Neural cell (in vitro differentiated cells): ENCODE measurements around the gene SH3RF2. TPM values are rescaled to one million over a fixed set of nuclear protein-coding genes. Genes with fewer than 3 reads are reported as not detected.

Source experiments
- H2AFZ ChIP-seq: fragments of 200-600, 300-800 bp; sonication (generic), shearing (Covaris generic); 2 replicates; pipeline ENCODE4 v1.6.0; 2014; ENCODE audit warnings: low read depth, mild to moderate bottlenecking, antibody characterized with exemption, low read length, moderate library complexity
- H3F3A ChIP-seq: fragments of 200-600 bp; shearing (Covaris generic); 2 replicates; pipeline ENCODE4 v1.6.1; 2016; ENCODE audit warnings: mild to moderate bottlenecking, moderate library complexity, mixed read lengths, antibody characterized with exemption, low read length; ENCODE audit not compliant: insufficient read depth, poor library complexity, severe bottlenecking
- H3K27ac ChIP-seq: fragments of 200-600, 300-800 bp; sonication (generic), shearing (Covaris generic); 2 replicates; pipeline ENCODE4 v1.5.1; 2014; ENCODE audit warnings: mild to moderate bottlenecking, low read length, moderate library complexity
- H3K27me3 ChIP-seq: fragments of 300-800, 200-600 bp; sonication (generic), shearing (Covaris generic); 2 replicates; pipeline ENCODE4 v1.6.0; 2014; ENCODE audit warnings: mild to moderate bottlenecking, low read depth, low read length, moderate library complexity; ENCODE audit not compliant: insufficient read depth
- H3K36me3 ChIP-seq: fragments of 300-800, 200-600 bp; sonication (generic), shearing (Covaris generic); 2 replicates; pipeline ENCODE4 v1.5.1; 2014; ENCODE audit warnings: mild to moderate bottlenecking, antibody characterized with exemption, low read length, moderate library complexity; ENCODE audit not compliant: insufficient read depth
- H3K4me2 ChIP-seq: fragments of 300-800, 200-600 bp; sonication (generic), shearing (Covaris generic); 2 replicates; pipeline ENCODE4 v1.6.0; 2014; ENCODE audit warnings: mild to moderate bottlenecking, low read length
- H3K4me3 ChIP-seq: fragments of 300-800, 200-600 bp; sonication (generic), shearing (Covaris generic); 2 replicates; pipeline ENCODE4 v1.5.1; 2014; ENCODE audit warnings: mild to moderate bottlenecking, low read length, moderate library complexity
- H3K79me2 ChIP-seq: fragments of 200-600 bp; shearing (Covaris generic); replicated peaks from 2 replicates; pipeline ENCODE4 v1.6.0; 2014; ENCODE audit warnings: mild to moderate bottlenecking, low read length, moderate library complexity; ENCODE audit not compliant: insufficient read depth
- H3K9ac ChIP-seq: fragments of 300-800, 200-600 bp; sonication (generic), shearing (Covaris generic); 2 replicates; pipeline ENCODE4 v1.6.1; 2016; ENCODE audit warnings: mild to moderate bottlenecking, low read length, mixed read lengths
- H3K9me2 ChIP-seq: fragments of 200-600 bp; shearing (Covaris generic); 2 replicates; pipeline ENCODE4 v1.6.1; 2016; ENCODE audit warnings: mild to moderate bottlenecking, low read length, mixed read lengths; ENCODE audit not compliant: insufficient read depth
- H3K9me3 ChIP-seq: fragments of 200-600, 300-800 bp; sonication (generic), shearing (Covaris generic); 2 replicates; pipeline ENCODE4 v1.6.1; 2016; ENCODE audit warnings: mild to moderate bottlenecking, mixed run types, low read length, moderate library complexity, mixed read lengths
- H4K20me1 ChIP-seq: fragments of 200-600 bp; shearing (Covaris generic); 2 replicates; pipeline ENCODE4 v1.6.1; 2016; ENCODE audit warnings: mild to moderate bottlenecking, mixed run types; ENCODE audit not compliant: insufficient read depth
- EP300 ChIP-seq: fragments of 450-650 bp; conservative IDR thresholded peaks from 2 replicates; pipeline ENCODE4 v1.6.1; 2014; ENCODE audit warnings: antibody characterized with exemption, mild to moderate bottlenecking, moderate library complexity; ENCODE audit not compliant: poor library complexity, severe bottlenecking
- EZH2 ChIP-seq: fragments of 200-600, 300-800 bp; shearing (Covaris generic), sonication (generic); IDR thresholded peaks from 2 replicates; pipeline ENCODE4 v1.6.1; 2014; ENCODE audit warnings: antibody characterized with exemption, low read length, borderline replicate concordance, mild to moderate bottlenecking; ENCODE audit not compliant: insufficient read depth, poor library complexity, severe bottlenecking
- MXI1 ChIP-seq: fragments of 450-650 bp; conservative IDR thresholded peaks from 2 replicates; pipeline ENCODE4 v1.6.1; 2014; ENCODE audit warnings: antibody characterized with exemption, mild to moderate bottlenecking; ENCODE audit not compliant: poor library complexity, severe bottlenecking
- POLR2AphosphoS5 ChIP-seq: IDR thresholded peaks from 2 replicates; pipeline ENCODE4 v1.6.1; 2012
- RAD21 ChIP-seq: fragments of 450-650 bp; conservative IDR thresholded peaks from 2 replicates; pipeline ENCODE4 v1.6.1; 2014; ENCODE audit warnings: antibody characterized with exemption, mild to moderate bottlenecking, moderate library complexity
- SMC3 ChIP-seq: fragments of 450-650 bp; conservative IDR thresholded peaks from 2 replicates; pipeline ENCODE4 v1.6.1; 2014; ENCODE audit warnings: antibody characterized with exemption, mild to moderate bottlenecking, moderate library complexity; ENCODE audit not compliant: poor library complexity
- TAF1 ChIP-seq: IDR thresholded peaks from 2 replicates; pipeline ENCODE4 v1.6.1; 2012; ENCODE audit warnings: low read depth
- polyA plus RNA-seq: library from polyadenylated mRNA; depleted of rRNA; stranded (reverse); fragments of >200 nt; gene quantifications from 2 replicates; pipeline ENCODE4 v1.2.3, GENCODE V29; 2014
- TF ChIP-seq, protein P1 (sequence below): IDR thresholded peaks from 2 replicates; pipeline ENCODE4 v1.6.1; 2012; ENCODE audit warnings: borderline replicate concordance
- TF ChIP-seq, protein P2 (sequence below): fragments of 450-650 bp; IDR thresholded peaks from 2 replicates; pipeline ENCODE4 v1.5.1; 2014; ENCODE audit warnings: antibody characterized with exemption, mild to moderate bottlenecking, moderate library complexity; ENCODE audit not compliant: poor library complexity, severe bottlenecking

The SH3RF2 gene
- polyA plus RNA-seq, 1 donor from 2014 or later, result not detected

DNA sequence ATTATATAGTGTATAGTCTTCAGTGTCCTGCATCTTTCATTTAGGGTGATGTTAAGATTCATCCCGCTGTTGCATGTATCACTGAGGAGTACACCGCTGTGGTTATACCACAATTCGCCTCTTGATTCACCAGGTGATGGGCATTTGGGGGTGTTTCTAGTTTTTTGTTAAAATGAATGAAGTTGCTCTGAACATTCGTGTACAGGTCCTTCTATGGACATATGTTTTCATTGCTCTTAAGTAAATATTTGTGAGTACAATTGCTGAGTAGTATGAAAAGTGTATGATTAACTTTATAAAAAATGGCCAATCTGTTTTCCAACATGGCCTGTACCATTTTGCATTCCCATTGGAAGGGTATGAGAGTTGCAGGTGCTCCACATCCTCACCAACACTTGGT lies 107.3 kb downstream of the SH3RF2 start:
- Histone ChIP-seq H3K36me3 (no peaks in the 10 kb centered on the region), H3K9ac (no peak overlapping the region), H2AFZ (no peak overlapping the region), H4K20me1 (no peaks in the 10 kb centered on the region), H3K4me3 (no peak overlapping the region), H3K79me2 (no peaks in the 10 kb centered on the region), H3F3A (no peaks in the 10 kb centered on the region), H3K27ac (no peak overlapping the region), H3K9me2 (no peaks in the 10 kb centered on the region), H3K9me3 (no peaks in the 10 kb centered on the region), H3K4me2 (no peak overlapping the region), H3K27me3 (no peaks in the 10 kb centered on the region)
- TF ChIP-seq MXI1, result no peak
- TF ChIP-seq, protein P1, sequence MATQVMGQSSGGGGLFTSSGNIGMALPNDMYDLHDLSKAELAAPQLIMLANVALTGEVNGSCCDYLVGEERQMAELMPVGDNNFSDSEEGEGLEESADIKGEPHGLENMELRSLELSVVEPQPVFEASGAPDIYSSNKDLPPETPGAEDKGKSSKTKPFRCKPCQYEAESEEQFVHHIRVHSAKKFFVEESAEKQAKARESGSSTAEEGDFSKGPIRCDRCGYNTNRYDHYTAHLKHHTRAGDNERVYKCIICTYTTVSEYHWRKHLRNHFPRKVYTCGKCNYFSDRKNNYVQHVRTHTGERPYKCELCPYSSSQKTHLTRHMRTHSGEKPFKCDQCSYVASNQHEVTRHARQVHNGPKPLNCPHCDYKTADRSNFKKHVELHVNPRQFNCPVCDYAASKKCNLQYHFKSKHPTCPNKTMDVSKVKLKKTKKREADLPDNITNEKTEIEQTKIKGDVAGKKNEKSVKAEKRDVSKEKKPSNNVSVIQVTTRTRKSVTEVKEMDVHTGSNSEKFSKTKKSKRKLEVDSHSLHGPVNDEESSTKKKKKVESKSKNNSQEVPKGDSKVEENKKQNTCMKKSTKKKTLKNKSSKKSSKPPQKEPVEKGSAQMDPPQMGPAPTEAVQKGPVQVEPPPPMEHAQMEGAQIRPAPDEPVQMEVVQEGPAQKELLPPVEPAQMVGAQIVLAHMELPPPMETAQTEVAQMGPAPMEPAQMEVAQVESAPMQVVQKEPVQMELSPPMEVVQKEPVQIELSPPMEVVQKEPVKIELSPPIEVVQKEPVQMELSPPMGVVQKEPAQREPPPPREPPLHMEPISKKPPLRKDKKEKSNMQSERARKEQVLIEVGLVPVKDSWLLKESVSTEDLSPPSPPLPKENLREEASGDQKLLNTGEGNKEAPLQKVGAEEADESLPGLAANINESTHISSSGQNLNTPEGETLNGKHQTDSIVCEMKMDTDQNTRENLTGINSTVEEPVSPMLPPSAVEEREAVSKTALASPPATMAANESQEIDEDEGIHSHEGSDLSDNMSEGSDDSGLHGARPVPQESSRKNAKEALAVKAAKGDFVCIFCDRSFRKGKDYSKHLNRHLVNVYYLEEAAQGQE, result no peak
- TF ChIP-seq, protein P2, sequence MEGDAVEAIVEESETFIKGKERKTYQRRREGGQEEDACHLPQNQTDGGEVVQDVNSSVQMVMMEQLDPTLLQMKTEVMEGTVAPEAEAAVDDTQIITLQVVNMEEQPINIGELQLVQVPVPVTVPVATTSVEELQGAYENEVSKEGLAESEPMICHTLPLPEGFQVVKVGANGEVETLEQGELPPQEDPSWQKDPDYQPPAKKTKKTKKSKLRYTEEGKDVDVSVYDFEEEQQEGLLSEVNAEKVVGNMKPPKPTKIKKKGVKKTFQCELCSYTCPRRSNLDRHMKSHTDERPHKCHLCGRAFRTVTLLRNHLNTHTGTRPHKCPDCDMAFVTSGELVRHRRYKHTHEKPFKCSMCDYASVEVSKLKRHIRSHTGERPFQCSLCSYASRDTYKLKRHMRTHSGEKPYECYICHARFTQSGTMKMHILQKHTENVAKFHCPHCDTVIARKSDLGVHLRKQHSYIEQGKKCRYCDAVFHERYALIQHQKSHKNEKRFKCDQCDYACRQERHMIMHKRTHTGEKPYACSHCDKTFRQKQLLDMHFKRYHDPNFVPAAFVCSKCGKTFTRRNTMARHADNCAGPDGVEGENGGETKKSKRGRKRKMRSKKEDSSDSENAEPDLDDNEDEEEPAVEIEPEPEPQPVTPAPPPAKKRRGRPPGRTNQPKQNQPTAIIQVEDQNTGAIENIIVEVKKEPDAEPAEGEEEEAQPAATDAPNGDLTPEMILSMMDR, result no peak
- no peak for TF ChIP-seq SMC3
- TF ChIP-seq RAD21, result no peak
- no peak for TF ChIP-seq POLR2AphosphoS5
- no peak for TF ChIP-seq EP300
- no peak for TF ChIP-seq EZH2
- TF ChIP-seq TAF1, result no peak

DNA sequence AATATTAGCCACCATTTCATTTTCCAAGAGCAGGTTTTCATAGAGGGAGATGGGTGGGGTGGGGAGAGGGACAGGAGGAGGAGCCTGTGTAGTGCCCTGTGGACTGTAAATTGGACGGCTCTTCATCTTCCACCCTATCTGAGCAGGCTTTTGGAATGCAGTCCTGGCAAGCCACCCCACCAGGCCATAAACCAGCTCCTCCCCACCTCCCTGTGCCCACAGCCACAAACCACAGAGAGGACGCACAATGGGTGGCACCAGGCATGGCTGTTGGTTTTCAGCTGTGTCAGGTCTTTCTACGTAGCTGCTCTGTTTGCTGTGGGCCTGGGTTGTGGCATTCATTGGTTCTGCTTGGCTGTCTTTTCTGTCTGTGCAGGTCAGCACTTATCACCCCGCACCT lies 111.0 kb downstream of the SH3RF2 start:
- H3K9me2 ChIP-seq, result no peaks in the 10 kb centered on the region
- H3K36me3 ChIP-seq, result no peaks in the 10 kb centered on the region
- H3F3A ChIP-seq, result no peaks in the 10 kb centered on the region
- no peak overlapping the region for H3K27ac ChIP-seq
- H3K79me2 ChIP-seq, result no peaks in the 10 kb centered on the region
- H3K27me3 ChIP-seq, result no peaks in the 10 kb centered on the region
- no peak overlapping the region for H3K9ac ChIP-seq
- no peak overlapping the region for H2AFZ ChIP-seq
- TF ChIP-seq TAF1 (no peak), SMC3 (no peak), EZH2 (no peak)
- no peak overlapping the region for H3K4me3 ChIP-seq
- no peaks in the 10 kb centered on the region for H4K20me1 ChIP-seq
- H3K4me2 ChIP-seq, result no peak overlapping the region
- no peaks in the 10 kb centered on the region for H3K9me3 ChIP-seq
